K562 (cell line): Measurements from ENCODE around the gene MAMDC2. TPM values are rescaled to one million over a fixed set of nuclear protein-coding genes. Genes with fewer than 3 reads are reported as not detected.
A peak's percentile ranks its signal among the peaks of the same experiment; 100 is the strongest.

Source experiments
- BRCA1 ChIP-seq, 2 experiments: fragments of 450-650 bp in 1 of 2; sonication (generic) in 1 of 2; formaldehyde crosslinking in 1 of 2; IDR thresholded peaks; 2 replicates each; pipeline versions ENCODE4 v1.5.0 to v1.6.1; 2017 to 2020; ENCODE audit warnings: mild to moderate bottlenecking in 1 of 2, missing genetic modification reagents in 1 of 2
- BRD4 ChIP-seq: fragments of 200-600 bp; sonication (generic); IDR thresholded peaks from 2 replicates; pipeline ENCODE4 v1.6.1; 2017; ENCODE audit warnings: inconsistent platforms
- GABPB2 ChIP-seq: fragments of 250-450 bp; sonication (Bioruptor Pico); conservative IDR thresholded peaks from 2 replicates; pipeline ENCODE4 v1.5.1; 2021; ENCODE audit warnings: mild to moderate bottlenecking
- HOXB6 ChIP-seq: fragments of 250-450 bp; sonication (Bioruptor Pico); IDR thresholded peaks from 2 replicates; pipeline ENCODE4 v1.5.1; 2022; ENCODE audit warnings: mild to moderate bottlenecking, borderline replicate concordance
- KDM4B ChIP-seq, 2 experiments: fragments of 450-650 bp in 1 of 2; sonication (generic) in 1 of 2; IDR thresholded peaks; 2 replicates each; pipeline ENCODE4 v1.6.1; 2016 to 2017; ENCODE audit warnings: borderline replicate concordance in 2 of 2, antibody characterized with exemption in 1 of 2, low read depth in 1 of 2, mild to moderate bottlenecking in 1 of 2
- NBN ChIP-seq: fragments of 450-650 bp; IDR thresholded peaks from 2 replicates; pipeline ENCODE4 v1.6.1; 2016; ENCODE audit warnings: low read depth, mild to moderate bottlenecking
- NR2C2 ChIP-seq, 2 experiments: fragments of 200-800 bp in 1 of 2; sonication (Bioruptor generic) in 1 of 2; sonication (generic) in 1 of 2; formaldehyde crosslinking in 1 of 2; IDR thresholded peaks; 2 replicates each; pipeline versions ENCODE4 v1.6.1 to v1.8.0; 2016 to 2022; ENCODE audit warnings: mild to moderate bottlenecking in 1 of 2, missing compliant biosample characterization in 1 of 2, missing genetic modification characterization in 1 of 2, missing genetic modification reagents in 1 of 2
- POLR2H ChIP-seq: IDR thresholded peaks from 2 replicates; pipeline ENCODE4 v1.6.1; 2016; ENCODE audit warnings: missing genetic modification characterization, low read depth, mild to moderate bottlenecking, control low read depth, missing compliant biosample characterization, moderate library complexity
- PRMT5 ChIP-seq: sonication (generic); formaldehyde crosslinking; IDR thresholded peaks from 2 replicates; pipeline ENCODE4 v1.5.0; 2020; ENCODE audit warnings: missing genetic modification reagents
- PTRF ChIP-seq: fragments of 450-650 bp; IDR thresholded peaks from 2 replicates; pipeline ENCODE4 v1.6.1; 2016; ENCODE audit warnings: mild to moderate bottlenecking, missing genetic modification characterization, missing compliant biosample characterization
- RFX1 ChIP-seq: fragments of 450-650 bp; IDR thresholded peaks from 2 replicates; pipeline ENCODE4 v1.6.1; 2016; ENCODE audit warnings: mild to moderate bottlenecking, moderate library complexity
- SAFB ChIP-seq: fragments of 200-400 bp; formaldehyde crosslinking; IDR thresholded peaks from 2 replicates; pipeline ENCODE4 v1.6.1; 2017; ENCODE audit warnings: low read depth, low read length, borderline replicate concordance
- SIX5 ChIP-seq, 2 experiments: IDR thresholded peaks; 2 replicates each; pipeline ENCODE4 v1.6.1; 2011; ENCODE audit warnings: low read length in 2 of 2, borderline replicate concordance in 1 of 2, low read depth in 1 of 2, mild to moderate bottlenecking in 1 of 2, moderate library complexity in 1 of 2; ENCODE audit not compliant: insufficient read depth in 1 of 2
- TBP ChIP-seq: optimal IDR thresholded peaks from 2 replicates; pipeline ENCODE3; 2011; ENCODE audit warnings: low read depth, low read length, improper control_type of control experiment
- YY1 ChIP-seq, 3 experiments: IDR thresholded peaks; 2 replicates each; pipeline ENCODE4 v1.6.1; 2011; ENCODE audit warnings: low read length in 2 of 3, mild to moderate bottlenecking in 2 of 3, moderate library complexity in 2 of 3, borderline replicate concordance in 1 of 3, control low read depth in 1 of 3, low read depth in 1 of 3; ENCODE audit not compliant: insufficient read depth in 3 of 3, insufficient replicate concordance in 2 of 3, control insufficient read depth in 1 of 3, insufficient read length in 1 of 3; ENCODE audit errors: extremely low read depth in 1 of 3
- ZEB2 ChIP-seq: fragments of 450-650 bp; IDR thresholded peaks from 2 replicates; pipeline ENCODE4 v1.6.1; 2016
- ZFP36 ChIP-seq: fragments of 150-350 bp; IDR thresholded peaks from 2 replicates; pipeline ENCODE4 v1.6.1; 2018; ENCODE audit warnings: low read length, low read depth; ENCODE audit not compliant: partially characterized antibody
- ZNF121 ChIP-seq: sonication (generic); formaldehyde crosslinking; conservative IDR thresholded peaks from 2 replicates; pipeline ENCODE4 v1.8.0; 2022; ENCODE audit warnings: missing genetic modification reagents
- ZNF551 ChIP-seq: fragments of 250-450 bp; sonication (Bioruptor Pico); IDR thresholded peaks from 2 replicates; pipeline ENCODE4 v1.5.0; 2021; ENCODE audit warnings: mild to moderate bottlenecking, moderate library complexity
- polyA plus RNA-seq, 8 experiments: library from polyadenylated mRNA; depleted of rRNA in 4 of 8; stranded (reverse) in 5 of 8; unstranded in 3 of 8; fragments of >200 nt; fragmentation: Nextera tagmentation in 2 of 8; fragmentation: Illumina TruSeq in 1 of 8; extraction: Ambion mirVana in 2 of 8; extraction: Trizol in 1 of 8; gene quantifications; 2 replicates each; pipeline versions ENCODE4 v1.2.1 to v1.2.3, GENCODE V29; 2011 to 2014; ENCODE audit warnings: inconsistent platforms in 1 of 8, missing spikeins in 1 of 8
- total RNA-seq, 7 experiments: library from RNA; depleted of rRNA in 6 of 7; stranded (reverse); fragments of >200 nt in 6 of 7; fragmentation: Illumina TruSeq in 2 of 7; extraction: Trizol in 2 of 7; gene quantifications; 2 replicates each; pipeline versions ENCODE4 v1.2.1 to v1.2.3, GENCODE V29; 2011 to 2021; ENCODE audit warnings: low replicate concordance in 1 of 7
- TF ChIP-seq, protein P1 (sequence below): fragments of 250-450 bp; sonication (Bioruptor Pico); IDR thresholded peaks from 2 replicates; pipeline ENCODE4 v1.4.0; 2020; ENCODE audit warnings: mild to moderate bottlenecking
- TF ChIP-seq, protein P2 (sequence below): fragments of 450-650 bp; formaldehyde crosslinking; IDR thresholded peaks from 2 replicates; pipeline ENCODE4 v1.4.0; 2020; ENCODE audit warnings: mild to moderate bottlenecking, moderate library complexity
- TF ChIP-seq, protein P3 (sequence below): fragments of 250-450 bp; sonication (Bioruptor Pico); IDR thresholded peaks from 2 replicates; pipeline ENCODE4 v1.8.0; 2021; ENCODE audit warnings: moderate library complexity, mild to moderate bottlenecking, inconsistent platforms

MAMDC2 gene
- total and polyA plus RNA-seq, 9 of the 15 experiments (the other 6 are each of a cell fraction or from before 2014, with no cell fraction given), result 0.01 to 0.03 TPM; not detected in 7

GRCh38 chr9:70258692-70259511 lies 215.3 kb downstream of the MAMDC2 start, which contains the start of gene SMC5 (continued):
- TF ChIP-seq, protein P1, sequence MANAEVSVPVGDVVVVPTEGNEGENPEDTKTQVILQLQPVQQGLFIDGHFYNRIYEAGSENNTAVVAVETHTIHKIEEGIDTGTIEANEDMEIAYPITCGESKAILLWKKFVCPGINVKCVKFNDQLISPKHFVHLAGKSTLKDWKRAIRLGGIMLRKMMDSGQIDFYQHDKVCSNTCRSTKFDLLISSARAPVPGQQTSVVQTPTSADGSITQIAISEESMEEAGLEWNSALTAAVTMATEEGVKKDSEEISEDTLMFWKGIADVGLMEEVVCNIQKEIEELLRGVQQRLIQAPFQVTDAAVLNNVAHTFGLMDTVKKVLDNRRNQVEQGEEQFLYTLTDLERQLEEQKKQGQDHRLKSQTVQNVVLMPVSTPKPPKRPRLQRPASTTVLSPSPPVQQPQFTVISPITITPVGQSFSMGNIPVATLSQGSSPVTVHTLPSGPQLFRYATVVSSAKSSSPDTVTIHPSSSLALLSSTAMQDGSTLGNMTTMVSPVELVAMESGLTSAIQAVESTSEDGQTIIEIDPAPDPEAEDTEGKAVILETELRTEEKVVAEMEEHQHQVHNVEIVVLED (CRISPR knock-in tag), result no peak
- TF ChIP-seq ZNF551 (CRISPR knock-in tag) (no peak), YY1 (IDR thresholded peaks at IDR 0.05; ENCODE audit: borderline replicate concordance in 1 of 3, control insufficient read depth in 1 of 3, extremely low read depth in 1 of 3, insufficient read depth in 3 of 3, insufficient read length in 1 of 3, insufficient replicate concordance in 2 of 3, low read depth in 1 of 3, low read length in 2 of 3) (peak in 2 of 3 experiments; percentile 39 to 77), ZEB2 (no peak), BRD4 (no peak), ZFP36 (no peak), BRCA1 (IDR thresholded peaks at IDR 0.05) (no peak), BRCA1 (CRISPR knock-in tag; IDR thresholded peaks at IDR 0.05) (no peak), GABPB2 (CRISPR knock-in tag) (no peak), NBN (no peak), SIX5 (IDR thresholded peaks at IDR 0.05; ENCODE audit: borderline replicate concordance in 1 of 2, insufficient read depth in 1 of 2, low read depth in 1 of 2, low read length in 2 of 2) (no peak), PTRF (tag) (no peak), POLR2H (tag) (peak; percentile 88), TBP (peak; percentile 68), PRMT5 (CRISPR knock-in tag) (no peak), KDM4B (IDR thresholded peaks at IDR 0.05; ENCODE audit: borderline replicate concordance in 2 of 2, low read depth in 1 of 2) (no peak), HOXB6 (CRISPR knock-in tag) (no peak), SAFB (peak; percentile 91), ZNF121 (CRISPR knock-in tag) (no peak), NR2C2 (CRISPR knock-in tag; IDR thresholded peaks at IDR 0.05) (no peak), NR2C2 (tag; IDR thresholded peaks at IDR 0.05) (peak; percentile 35; the same call in 1 of the 2 replicates), RFX1 (no peak)
- TF ChIP-seq, protein P2, sequence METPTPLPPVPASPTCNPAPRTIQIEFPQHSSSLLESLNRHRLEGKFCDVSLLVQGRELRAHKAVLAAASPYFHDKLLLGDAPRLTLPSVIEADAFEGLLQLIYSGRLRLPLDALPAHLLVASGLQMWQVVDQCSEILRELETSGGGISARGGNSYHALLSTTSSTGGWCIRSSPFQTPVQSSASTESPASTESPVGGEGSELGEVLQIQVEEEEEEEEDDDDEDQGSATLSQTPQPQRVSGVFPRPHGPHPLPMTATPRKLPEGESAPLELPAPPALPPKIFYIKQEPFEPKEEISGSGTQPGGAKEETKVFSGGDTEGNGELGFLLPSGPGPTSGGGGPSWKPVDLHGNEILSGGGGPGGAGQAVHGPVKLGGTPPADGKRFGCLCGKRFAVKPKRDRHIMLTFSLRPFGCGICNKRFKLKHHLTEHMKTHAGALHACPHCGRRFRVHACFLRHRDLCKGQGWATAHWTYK (CRISPR knock-in tag), result no peak
- TF ChIP-seq, protein P3, sequence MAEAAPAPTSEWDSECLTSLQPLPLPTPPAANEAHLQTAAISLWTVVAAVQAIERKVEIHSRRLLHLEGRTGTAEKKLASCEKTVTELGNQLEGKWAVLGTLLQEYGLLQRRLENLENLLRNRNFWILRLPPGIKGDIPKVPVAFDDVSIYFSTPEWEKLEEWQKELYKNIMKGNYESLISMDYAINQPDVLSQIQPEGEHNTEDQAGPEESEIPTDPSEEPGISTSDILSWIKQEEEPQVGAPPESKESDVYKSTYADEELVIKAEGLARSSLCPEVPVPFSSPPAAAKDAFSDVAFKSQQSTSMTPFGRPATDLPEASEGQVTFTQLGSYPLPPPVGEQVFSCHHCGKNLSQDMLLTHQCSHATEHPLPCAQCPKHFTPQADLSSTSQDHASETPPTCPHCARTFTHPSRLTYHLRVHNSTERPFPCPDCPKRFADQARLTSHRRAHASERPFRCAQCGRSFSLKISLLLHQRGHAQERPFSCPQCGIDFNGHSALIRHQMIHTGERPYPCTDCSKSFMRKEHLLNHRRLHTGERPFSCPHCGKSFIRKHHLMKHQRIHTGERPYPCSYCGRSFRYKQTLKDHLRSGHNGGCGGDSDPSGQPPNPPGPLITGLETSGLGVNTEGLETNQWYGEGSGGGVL (CRISPR knock-in tag), result no peak
